T-helper 1 cell (primary cell): ENCODE results near the gene SENP8.
A peak's percentile ranks its signal among the peaks of the same experiment; 100 is the strongest.

Source experiments
- DNase-seq, 5 donors: peaks; one replicate each; pipeline ENCODE4 v3.0.0-alpha.2; 2012 to 2020

Gene SENP8

GRCh38 chr15:72113347-72114031 lies 4.7 kb upstream of the SENP8 start:
- DNase-seq: no peak

- peak in 1 of 5 donors; percentile 4 for DNase-seq
Measured at GRCh38 chr15:72116731-72117485, 1.3 kb upstream of the SENP8 start.

- DNase-seq: peak; percentile 32 to 75 (median 59)
Measured at GRCh38 chr15:72117486-72118016, 652 bp upstream of the SENP8 start.

- no peak for DNase-seq
Measured at GRCh38 chr15:72124218-72124617, 6.0 kb downstream of the SENP8 start.

- DNase-seq: no peak
Measured at GRCh38 chr15:72127724-72128322, 9.6 kb downstream of the SENP8 start.

GRCh38 chr15:72128359-72128758 lies 10.2 kb downstream of the SENP8 start:
- no peak for DNase-seq

GRCh38 chr15:72130272-72130671 lies 12.1 kb downstream of the SENP8 start:
- no peak for DNase-seq

GRCh38 chr15:72131922-72132321 lies 13.7 kb downstream of the SENP8 start:
- no peak for DNase-seq

GRCh38 chr15:72133211-72133610 lies 15.0 kb downstream of the SENP8 start:
- no peak for DNase-seq

GRCh38 chr15:72135719-72136118 lies 17.5 kb downstream of the SENP8 start:
- DNase-seq: no peak

- DNase-seq: no peak
Measured at GRCh38 chr15:72136170-72137051, 18.2 kb downstream of the SENP8 start.

GRCh38 chr15:72139667-72140066 lies 21.5 kb downstream of the SENP8 start:
- no peak for DNase-seq

GRCh38 chr15:72140088-72140487 lies 21.9 kb downstream of the SENP8 start:
- DNase-seq: no peak

- no peak for DNase-seq
Measured at GRCh38 chr15:72141171-72142084, 23.2 kb downstream of the SENP8 start.

- DNase-seq: no peak
Measured at GRCh38 chr15:72146221-72146620, 28.0 kb downstream of the SENP8 start.

- DNase-seq: no peak
Measured at GRCh38 chr15:72146934-72147333, 28.7 kb downstream of the SENP8 start.

GRCh38 chr15:72147418-72147817 lies 29.2 kb downstream of the SENP8 start:
- no peak for DNase-seq

GRCh38 chr15:72153269-72154000 lies 35.2 kb downstream of the SENP8 start:
- DNase-seq: no peak

GRCh38 chr15:72154316-72154715 lies 36.1 kb downstream of the SENP8 start:
- no peak for DNase-seq

GRCh38 chr15:72155003-72155621 lies 36.9 kb downstream of the SENP8 start:
- no peak for DNase-seq
